HG03280 (cell line): Measurements from ENCODE around the gene CBLC.

Source experiments
- ATAC-seq: cut with Tn5 transposase; IDR thresholded peaks from one replicate; pipeline ENCODE4 v1.9.1; 2021; ENCODE audit warnings: mild to moderate bottlenecking, moderate library complexity; ENCODE audit not compliant: unreplicated experiment

Gene CBLC

DNA sequence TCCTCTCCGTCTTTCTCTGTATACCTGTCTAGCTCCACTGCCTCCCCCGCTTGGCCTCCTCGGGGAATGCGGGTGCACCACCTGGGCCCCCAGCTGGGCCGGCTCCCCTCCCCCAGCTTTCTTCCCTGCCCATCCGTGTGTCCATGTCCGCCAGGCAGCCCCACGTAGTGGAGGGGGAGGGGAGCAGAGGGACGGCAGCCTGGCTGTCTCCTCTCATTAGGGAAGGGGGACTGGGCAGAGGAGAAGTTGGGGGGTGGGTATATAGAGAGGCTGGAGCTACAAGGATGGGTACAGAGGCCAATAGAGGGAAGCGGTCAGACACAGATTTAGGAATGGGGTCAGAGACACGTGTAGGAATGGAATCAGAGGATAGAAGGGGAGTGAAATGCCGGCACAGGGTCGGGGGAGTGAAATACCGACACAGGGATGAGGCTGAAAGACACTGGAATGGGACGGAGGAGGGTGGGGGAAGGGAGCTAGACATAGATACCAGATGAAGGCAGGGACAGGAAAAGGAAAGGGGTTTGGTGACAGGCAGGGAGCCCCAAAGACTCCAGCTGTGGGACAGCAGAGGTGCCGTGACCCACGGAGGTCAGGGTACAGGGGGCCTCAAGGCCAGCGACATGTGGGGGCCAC is 71.2 kb downstream of the CBLC start:
- ATAC-seq = no peak
